ENCODE results near the gene PRKCH. TPM values are rescaled to one million over a fixed set of nuclear protein-coding genes. Genes with fewer than 3 reads are reported as not detected.

PRKCH gene
- total RNA-seq, 1 experiment from 2014 or later = 5.2 TPM

DNA sequence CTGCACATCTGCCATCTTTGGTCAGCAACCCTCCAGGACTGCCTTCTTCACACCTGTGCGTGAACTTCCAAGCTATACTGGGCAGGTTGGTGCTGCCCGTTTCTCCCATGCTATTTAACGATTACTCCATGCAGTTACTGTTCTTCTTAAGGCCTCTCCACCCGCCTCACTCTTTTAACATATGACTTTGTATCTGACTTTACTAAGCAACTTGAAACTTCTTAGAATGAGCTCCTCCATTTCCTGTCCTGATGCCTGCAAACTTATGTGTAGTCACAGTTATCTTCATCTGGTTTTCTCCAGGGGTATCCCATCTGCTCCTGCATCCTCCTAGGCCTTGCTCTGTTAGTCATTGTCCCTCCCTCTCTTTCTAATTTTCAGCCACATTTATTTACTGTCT, 35.7 kb downstream of the PRKCH start:
- Histone ChIP-seq H3K79me1 (ENCODE audit: insufficient read depth, low read depth, low read length, poor library complexity, severe bottlenecking) (no peaks in the 10 kb centered on the region), H3T11ph (ENCODE audit: low read length) (no peak overlapping the region), H2BK120ac (ENCODE audit: low read depth, low read length, poor library complexity, severe bottlenecking) (no peak overlapping the region), H2BK12ac (ENCODE audit: insufficient read length, low read depth, low read length) (peak overlapping the region; percentile 74), H3K56ac (ENCODE audit: insufficient read length, low read depth, low read length) (no peak overlapping the region), H4K8ac (replicated peaks; ENCODE audit: insufficient read length, low read depth, low read length) (no peak overlapping the region), H3K79me2 (ENCODE audit: insufficient read depth, low read length) (no peaks in the 10 kb centered on the region), H3K27ac (ENCODE audit: insufficient read length, low read depth, low read length) (no peak overlapping the region), H3K9ac (ENCODE audit: extremely low read depth, insufficient read length, low read length) (no peak overlapping the region), H3K27me3 (ENCODE audit: insufficient read depth, low read length) (no peaks in the 10 kb centered on the region), H2AFZ (ENCODE audit: low read length) (no peak overlapping the region), H4K20me1 (ENCODE audit: control insufficient read depth, insufficient read depth, insufficient read length) (no peaks in the 10 kb centered on the region), H4K91ac (ENCODE audit: insufficient read length, low read depth, low read length) (no peak overlapping the region), H3K9me3 (ENCODE audit: control insufficient read depth, low read depth, low read length) (no peaks in the 10 kb centered on the region), H3K14ac (ENCODE audit: insufficient read depth, low read length) (no peak overlapping the region), H2AK5ac (ENCODE audit: insufficient read length, low read length) (no peak overlapping the region), H3K23me2 (ENCODE audit: insufficient read length, low read depth, low read length, poor library complexity, severe bottlenecking) (no peaks in the 10 kb centered on the region), H3K18ac (ENCODE audit: insufficient read length, low read depth, low read length) (no peak overlapping the region), H3K4me1 (ENCODE audit: insufficient read depth, low read length) (peaks cover 8% of the 10 kb centered on the region), H2BK20ac (ENCODE audit: low read depth, low read length, poor library complexity, severe bottlenecking) (no peak overlapping the region), H3K23ac (ENCODE audit: insufficient read length, low read depth, low read length) (no peak overlapping the region), H2BK15ac (ENCODE audit: low read depth, low read length) (no peak overlapping the region), H2BK5ac (ENCODE audit: insufficient read length, low read length) (no peak overlapping the region), H3K4me2 (ENCODE audit: insufficient read depth, insufficient read length, low read length) (no peak overlapping the region), H4K5ac (ENCODE audit: insufficient read length, low read depth, low read length) (no peak overlapping the region), H3K4ac (ENCODE audit: low read depth, low read length) (no peak overlapping the region)
- H3K36me3 Mint-ChIP-seq (ENCODE audit: insufficient read depth in 1 of 3, low read depth in 3 of 3) = no peaks in the 10 kb centered on the region
- no CpG with 5 or more reads among the region's 4 CpGs for WGBS (ENCODE audit: extremely low coverage, insufficient read length, low lambda C conversion rate)
- TF ChIP-seq, protein P1, sequence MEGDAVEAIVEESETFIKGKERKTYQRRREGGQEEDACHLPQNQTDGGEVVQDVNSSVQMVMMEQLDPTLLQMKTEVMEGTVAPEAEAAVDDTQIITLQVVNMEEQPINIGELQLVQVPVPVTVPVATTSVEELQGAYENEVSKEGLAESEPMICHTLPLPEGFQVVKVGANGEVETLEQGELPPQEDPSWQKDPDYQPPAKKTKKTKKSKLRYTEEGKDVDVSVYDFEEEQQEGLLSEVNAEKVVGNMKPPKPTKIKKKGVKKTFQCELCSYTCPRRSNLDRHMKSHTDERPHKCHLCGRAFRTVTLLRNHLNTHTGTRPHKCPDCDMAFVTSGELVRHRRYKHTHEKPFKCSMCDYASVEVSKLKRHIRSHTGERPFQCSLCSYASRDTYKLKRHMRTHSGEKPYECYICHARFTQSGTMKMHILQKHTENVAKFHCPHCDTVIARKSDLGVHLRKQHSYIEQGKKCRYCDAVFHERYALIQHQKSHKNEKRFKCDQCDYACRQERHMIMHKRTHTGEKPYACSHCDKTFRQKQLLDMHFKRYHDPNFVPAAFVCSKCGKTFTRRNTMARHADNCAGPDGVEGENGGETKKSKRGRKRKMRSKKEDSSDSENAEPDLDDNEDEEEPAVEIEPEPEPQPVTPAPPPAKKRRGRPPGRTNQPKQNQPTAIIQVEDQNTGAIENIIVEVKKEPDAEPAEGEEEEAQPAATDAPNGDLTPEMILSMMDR (conservative IDR thresholded peaks at IDR 0.05) = no peak
- no peak overlapping the region for H3K4me3 Mint-ChIP-seq
- H3K9me3 Mint-ChIP-seq = no peaks in the 10 kb centered on the region; a peak in 1 of 5 replicates
- peaks cover 10 to 11% of the 10 kb centered on the region in 2 experiments for H3K4me1 Mint-ChIP-seq
- no peaks in the 10 kb centered on the region for H3K27me3 Mint-ChIP-seq (ENCODE audit: low read depth)
- no peak for DNase-seq
- H3K27ac Mint-ChIP-seq = no peak overlapping the region
